ENCODE data around the gene B4GALT4. TPM values are rescaled to one million over a fixed set of nuclear protein-coding genes. Genes with fewer than 3 reads are reported as not detected.

The B4GALT4 gene
- total RNA-seq, 1 experiment from 2014 or later = 18.3 TPM

- Mint-ChIP-seq H3K27me3 (ENCODE audit: insufficient read depth, unreplicated experiment) (no peaks in the 10 kb centered on the region), H3K27ac (ENCODE audit: low read depth, unreplicated experiment) (no peak overlapping the region), H3K4me3 (ENCODE audit: unreplicated experiment) (no peak overlapping the region), H3K36me3 (ENCODE audit: insufficient read depth, unreplicated experiment) (peaks cover 63% of the 10 kb centered on the region), H3K9me3 (ENCODE audit: unreplicated experiment) (no peaks in the 10 kb centered on the region), H3K4me1 (ENCODE audit: insufficient read depth, unreplicated experiment) (no peaks in the 10 kb centered on the region)
- ChIA-PET CTCF (interaction anchor here (0.6 to 1.6 kb wide), 3 partner anchors 16 to 953 kb away, joined by 3 to 6 read pairs (median 3); partner anchors contain the start of gene B4GALT4), POLR2A (interaction anchor here (1.5 kb wide), 1 partner anchor 16 kb away, joined by 4 read pairs; the partner anchor contains the start of gene B4GALT4)
- no peak for DNase-seq (ENCODE audit: unreplicated experiment)
- intact Hi-C loops (cut with micrococcal nuclease) = no loop called here
- no peak for TF ChIP-seq CTCF (IDR thresholded peaks at IDR 0.05; ENCODE audit: unreplicated experiment)
- no TSS peak for BruUV-seq (replicated peaks)
Observed at GRCh38 chr3:119225121-119225520, 15.6 kb downstream of the B4GALT4 start.

- no TSS peak for BruUV-seq (replicated peaks)
- Mint-ChIP-seq H3K27ac (ENCODE audit: low read depth, unreplicated experiment) (no peak overlapping the region), H3K4me1 (ENCODE audit: insufficient read depth, unreplicated experiment) (no peaks in the 10 kb centered on the region), H3K4me3 (ENCODE audit: unreplicated experiment) (no peak overlapping the region), H3K36me3 (ENCODE audit: insufficient read depth, unreplicated experiment) (peaks cover 59% of the 10 kb centered on the region), H3K27me3 (ENCODE audit: insufficient read depth, unreplicated experiment) (no peaks in the 10 kb centered on the region), H3K9me3 (ENCODE audit: unreplicated experiment) (no peaks in the 10 kb centered on the region)
- no peak for DNase-seq (ENCODE audit: unreplicated experiment)
- ChIA-PET POLR2A (interaction anchor here (1.3 kb wide), 1 partner anchor 18 kb away, joined by 4 read pairs; the partner anchor contains the start of gene B4GALT4), CTCF (interaction anchor here (0.5 to 1.5 kb wide), 6 partner anchors 9 to 342 kb away, joined by 3 to 7 read pairs (median 4); partner anchors contain the start of gene B4GALT4)
- intact Hi-C loops (cut with micrococcal nuclease) = no loop called here
- no peak for TF ChIP-seq CTCF (IDR thresholded peaks at IDR 0.05; ENCODE audit: unreplicated experiment)
Observed at GRCh38 chr3:119223511-119223910, 17.2 kb downstream of the B4GALT4 start.

- POLR2A ChIA-PET = interaction anchor here (0.6 kb wide), 1 partner anchor 19 kb away, joined by 5 read pairs; no protein-coding TSS in a partner anchor
- no peak for TF ChIP-seq CTCF (IDR thresholded peaks at IDR 0.05; ENCODE audit: unreplicated experiment)
- peaks cover 64% of the 10 kb centered on the region for H3K36me3 Mint-ChIP-seq (ENCODE audit: insufficient read depth, unreplicated experiment)
- intact Hi-C loops (cut with micrococcal nuclease) = no loop called here
- no peak overlapping the region for H3K27ac Mint-ChIP-seq (ENCODE audit: low read depth, unreplicated experiment)
- H3K9me3 Mint-ChIP-seq (ENCODE audit: unreplicated experiment) = no peaks in the 10 kb centered on the region
- no TSS peak for BruUV-seq (replicated peaks)
- no peak for DNase-seq (ENCODE audit: unreplicated experiment)
- H3K4me1 Mint-ChIP-seq (ENCODE audit: insufficient read depth, unreplicated experiment) = no peaks in the 10 kb centered on the region
- CTCF ChIA-PET = interaction anchor here (0.5 to 1.5 kb wide), 4 partner anchors 13 to 24 kb away, joined by 3 to 7 read pairs (median 3); partner anchors contain the start of gene B4GALT4
- H3K4me3 Mint-ChIP-seq (ENCODE audit: unreplicated experiment) = no peak overlapping the region
- no peaks in the 10 kb centered on the region for H3K27me3 Mint-ChIP-seq (ENCODE audit: insufficient read depth, unreplicated experiment)
Observed at GRCh38 chr3:119222391-119222790, 18.3 kb downstream of the B4GALT4 start.

GRCh38 chr3:119221779-119222320 is 18.8 kb downstream of the B4GALT4 start:
- Mint-ChIP-seq H3K27me3 (ENCODE audit: insufficient read depth, unreplicated experiment) (no peaks in the 10 kb centered on the region), H3K4me3 (ENCODE audit: unreplicated experiment) (no peak overlapping the region), H3K4me1 (ENCODE audit: insufficient read depth, unreplicated experiment) (no peaks in the 10 kb centered on the region), H3K27ac (ENCODE audit: low read depth, unreplicated experiment) (peak overlapping the region; percentile 54), H3K36me3 (ENCODE audit: insufficient read depth, unreplicated experiment) (peaks cover 62% of the 10 kb centered on the region), H3K9me3 (ENCODE audit: unreplicated experiment) (no peaks in the 10 kb centered on the region)
- BruUV-seq (replicated peaks) = no TSS peak
- intact Hi-C loops (cut with micrococcal nuclease) = no loop called here
- CTCF ChIA-PET = interaction anchor here (0.6 to 1.5 kb wide), 4 partner anchors 14 to 24 kb away, joined by 3 to 7 read pairs (median 4); partner anchors contain the start of gene B4GALT4
- POLR2A ChIA-PET = interaction anchor here (0.6 kb wide), 1 partner anchor 18 kb away, joined by 5 read pairs; no protein-coding TSS in a partner anchor
- TF ChIP-seq CTCF (IDR thresholded peaks at IDR 0.05; ENCODE audit: unreplicated experiment) = no peak
- DNase-seq (ENCODE audit: unreplicated experiment) = no peak

Data from MCF 10A (cell line).